ENCODE measurements around the gene MAIP1. TPM values are rescaled to one million over a fixed set of nuclear protein-coding genes. Genes with fewer than 3 reads are reported as not detected.

Gene MAIP1
- total RNA-seq, 1 experiment from 2014 or later, result 32.3 TPM

GRCh38 chr2:199966976-199967375, 11.6 kb downstream of the MAIP1 start:
- Histone ChIP-seq H3K23me2 (ENCODE audit: insufficient read length, low read depth, low read length, poor library complexity, severe bottlenecking) (no peaks in the 10 kb centered on the region), H4K5ac (ENCODE audit: insufficient read length, low read depth, low read length) (no peak overlapping the region), H4K20me1 (ENCODE audit: control insufficient read depth, insufficient read depth, insufficient read length) (no peaks in the 10 kb centered on the region), H3K14ac (ENCODE audit: insufficient read depth, low read length) (no peak overlapping the region), H3K4me1 (ENCODE audit: insufficient read depth, low read length) (no peaks in the 10 kb centered on the region), H3K56ac (ENCODE audit: insufficient read length, low read depth, low read length) (no peak overlapping the region), H3K4ac (ENCODE audit: low read depth, low read length) (no peak overlapping the region), H2BK120ac (ENCODE audit: low read depth, low read length, poor library complexity, severe bottlenecking) (no peak overlapping the region), H3K23ac (ENCODE audit: insufficient read length, low read depth, low read length) (no peak overlapping the region), H4K91ac (ENCODE audit: insufficient read length, low read depth, low read length) (no peak overlapping the region), H4K8ac (replicated peaks; ENCODE audit: insufficient read length, low read depth, low read length) (no peak overlapping the region), H2BK15ac (ENCODE audit: low read depth, low read length) (no peak overlapping the region), H3K27me3 (ENCODE audit: insufficient read depth, low read length) (no peaks in the 10 kb centered on the region), H3K27ac (ENCODE audit: insufficient read length, low read depth, low read length) (no peak overlapping the region), H3K4me2 (ENCODE audit: insufficient read depth, insufficient read length, low read length) (no peak overlapping the region), H3K79me1 (ENCODE audit: insufficient read depth, low read depth, low read length, poor library complexity, severe bottlenecking) (no peaks in the 10 kb centered on the region), H3T11ph (ENCODE audit: low read length) (no peak overlapping the region), H2AK5ac (ENCODE audit: insufficient read length, low read length) (no peak overlapping the region), H2AFZ (ENCODE audit: low read length) (no peak overlapping the region), H2BK20ac (ENCODE audit: low read depth, low read length, poor library complexity, severe bottlenecking) (no peak overlapping the region), H2BK5ac (ENCODE audit: insufficient read length, low read length) (no peak overlapping the region), H3K9ac (ENCODE audit: extremely low read depth, insufficient read length, low read length) (no peak overlapping the region), H3K18ac (ENCODE audit: insufficient read length, low read depth, low read length) (no peak overlapping the region), H3K79me2 (ENCODE audit: insufficient read depth, low read length) (no peaks in the 10 kb centered on the region), H2BK12ac (ENCODE audit: insufficient read length, low read depth, low read length) (no peak overlapping the region), H3K9me3 (ENCODE audit: control insufficient read depth, low read depth, low read length) (no peaks in the 10 kb centered on the region)
- H3K4me3 Mint-ChIP-seq, result no peak overlapping the region
- WGBS (ENCODE audit: extremely low coverage, insufficient read length, low lambda C conversion rate), result no CpG with 5 or more reads among the region's 1 CpG
- no peaks in the 10 kb centered on the region for H3K27me3 Mint-ChIP-seq (ENCODE audit: low read depth)
- H3K27ac Mint-ChIP-seq, result no peak overlapping the region
- peaks cover 6 to 30% (median 28%) of the 10 kb centered on the region in 3 experiments; a peak in 5 of 7 replicates for H3K36me3 Mint-ChIP-seq (ENCODE audit: insufficient read depth in 1 of 3, low read depth in 3 of 3)
- TF ChIP-seq CTCF (conservative IDR thresholded peaks at IDR 0.05), result no peak
- no peak for DNase-seq
- no peaks in the 10 kb centered on the region for H3K9me3 Mint-ChIP-seq
- H3K4me1 Mint-ChIP-seq, result no peaks in the 10 kb centered on the region
